ENCODE data around the gene SCCPDH.

SCCPDH gene

GRCh38 chr1:246786606-246787238 lies 62.5 kb downstream of the SCCPDH start:
- no peak for DNase-seq

- no peak for DNase-seq
Observed at GRCh38 chr1:246787781-246788513, 63.7 kb downstream of the SCCPDH start.

DNA sequence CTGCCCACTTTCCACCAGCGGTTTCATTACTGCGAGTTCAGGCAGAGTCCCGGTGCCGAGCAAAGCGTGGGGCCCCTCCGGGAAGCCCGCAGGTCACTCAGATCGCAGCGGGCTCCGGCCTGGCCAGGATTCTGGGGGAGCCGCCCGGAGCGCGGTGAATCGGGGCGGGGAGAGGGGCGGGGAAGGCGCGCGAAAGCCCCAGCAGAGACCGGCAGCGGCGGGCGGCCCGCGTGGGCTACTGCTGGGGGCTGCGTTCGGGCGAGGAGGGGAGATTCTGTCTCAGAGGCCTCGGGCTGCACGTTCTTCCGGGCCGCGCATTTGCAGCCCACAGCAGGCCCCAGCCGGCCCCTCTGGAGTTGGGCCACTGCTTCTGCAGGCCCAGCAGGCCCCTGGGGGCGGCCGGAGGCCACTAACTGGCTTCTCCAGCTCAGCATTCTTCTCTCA lies 64.7 kb downstream of the SCCPDH start:
- DNase-seq = no peak

DNA sequence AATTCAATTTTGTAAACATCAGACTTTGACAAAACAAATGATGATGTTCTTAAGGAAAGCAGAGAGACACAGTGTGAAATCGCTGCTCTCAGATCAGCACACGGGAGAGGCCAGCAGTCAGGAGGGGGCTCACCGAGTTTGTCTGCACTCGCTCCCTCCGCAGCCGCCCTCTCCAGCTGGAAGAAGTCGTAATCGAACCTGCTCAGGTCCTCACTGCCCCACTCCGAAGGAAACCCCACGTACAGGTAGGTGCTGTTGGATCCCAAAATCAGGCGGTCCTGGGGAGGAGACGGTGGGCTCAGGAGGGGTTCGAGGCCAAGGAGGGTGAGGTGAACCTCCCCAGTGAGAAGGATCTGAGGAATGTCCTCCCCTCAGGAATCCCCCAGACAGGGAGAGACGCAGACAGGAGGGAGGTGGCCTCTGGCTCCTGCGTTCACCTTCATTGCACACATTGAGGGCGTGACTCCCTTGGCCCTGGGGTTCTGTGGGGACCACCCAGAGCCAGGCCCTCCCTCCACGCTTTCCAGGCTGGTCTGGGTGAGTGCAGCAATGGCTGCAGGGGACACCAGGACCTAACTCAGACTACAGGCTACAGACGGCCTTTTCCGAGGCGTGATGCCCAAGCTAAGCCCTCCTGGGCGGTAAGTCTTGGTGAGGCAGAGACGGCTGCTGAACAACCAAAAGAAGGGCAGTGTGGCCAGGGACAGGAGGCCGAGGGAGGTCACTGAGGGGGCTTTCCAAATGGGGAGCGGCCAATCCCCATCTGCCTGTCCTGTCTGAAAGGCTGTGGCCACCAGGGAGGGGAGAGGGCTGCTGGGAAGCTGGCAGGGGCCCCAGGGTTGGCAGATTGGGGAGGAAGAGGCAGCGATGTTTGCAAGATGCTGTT lies 65.5 kb downstream of the SCCPDH start:
- DNase-seq = no peak

DNA sequence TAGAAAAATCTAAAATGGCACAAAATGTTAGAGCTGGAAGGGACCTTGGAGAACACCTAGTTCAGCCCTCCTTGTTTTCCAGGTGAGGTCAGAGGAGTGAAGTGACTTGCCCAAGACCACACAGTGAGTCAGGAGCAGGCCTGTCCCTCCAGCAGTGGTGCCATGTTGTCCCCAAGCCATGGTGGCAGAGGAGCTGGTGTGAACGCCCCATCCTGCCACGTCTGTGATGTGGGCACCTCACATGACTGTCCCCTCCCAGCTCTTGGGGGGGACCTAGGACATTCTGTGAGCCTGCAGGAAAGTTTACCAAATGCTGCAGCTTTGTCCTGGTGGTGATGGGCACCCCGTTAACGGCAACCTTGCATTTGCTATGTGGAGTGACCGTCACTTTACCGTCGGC lies 66.2 kb downstream of the SCCPDH start:
- no peak for DNase-seq

- no peak for DNase-seq
Observed at GRCh38 chr1:246790833-246791232, 66.6 kb downstream of the SCCPDH start.

DNA sequence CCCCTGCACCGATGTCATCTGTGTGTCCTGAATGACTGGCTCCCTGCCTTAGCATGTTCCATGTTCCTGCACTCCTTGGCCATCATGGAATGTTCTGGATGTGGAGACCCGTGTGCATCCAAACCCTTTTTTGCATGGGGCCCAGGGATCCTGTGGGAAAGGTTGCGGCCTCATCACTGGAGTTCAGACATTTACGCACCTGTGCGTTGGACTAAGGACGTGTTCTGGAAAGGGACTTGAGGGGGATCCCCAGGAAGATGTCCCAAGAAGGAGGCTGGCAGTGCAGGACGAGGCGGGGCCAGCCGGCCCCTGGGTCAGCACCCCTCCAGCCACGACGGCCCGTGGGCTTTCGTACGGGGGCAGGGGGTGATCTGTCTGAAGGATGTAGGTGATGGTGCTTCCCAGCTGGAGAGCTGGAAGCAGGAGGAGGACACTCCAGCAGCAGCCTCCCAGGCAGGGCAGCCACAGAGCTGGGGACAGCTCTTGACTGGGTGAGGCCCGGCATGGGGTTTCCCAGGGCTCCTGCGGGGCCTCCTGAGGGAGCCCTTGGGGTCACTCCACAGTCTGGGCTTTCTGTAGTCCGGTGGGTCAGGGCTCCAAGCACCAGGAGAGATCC lies 67.2 kb downstream of the SCCPDH start:
- no peak for DNase-seq

DNA sequence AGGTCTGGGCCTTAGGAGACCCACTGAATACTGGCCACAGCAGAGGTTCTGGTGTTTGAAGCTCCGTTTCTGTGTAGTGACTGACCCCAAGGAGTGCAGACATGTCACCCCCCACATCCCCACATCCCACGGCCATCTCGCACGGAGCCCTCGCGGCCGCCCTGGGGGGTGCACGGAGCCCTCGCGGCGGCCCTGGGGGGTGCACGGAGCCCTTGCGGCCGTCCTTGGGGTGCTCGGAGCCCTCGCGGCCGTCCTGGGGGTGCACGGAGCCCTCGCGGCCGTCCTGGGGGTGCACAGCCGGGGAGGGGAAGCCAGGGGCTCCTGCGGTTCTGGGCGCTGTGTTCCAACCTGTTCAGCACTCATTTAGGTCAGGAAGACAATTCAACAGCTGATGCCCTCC lies 68.4 kb downstream of the SCCPDH start:
- DNase-seq = no peak

DNA sequence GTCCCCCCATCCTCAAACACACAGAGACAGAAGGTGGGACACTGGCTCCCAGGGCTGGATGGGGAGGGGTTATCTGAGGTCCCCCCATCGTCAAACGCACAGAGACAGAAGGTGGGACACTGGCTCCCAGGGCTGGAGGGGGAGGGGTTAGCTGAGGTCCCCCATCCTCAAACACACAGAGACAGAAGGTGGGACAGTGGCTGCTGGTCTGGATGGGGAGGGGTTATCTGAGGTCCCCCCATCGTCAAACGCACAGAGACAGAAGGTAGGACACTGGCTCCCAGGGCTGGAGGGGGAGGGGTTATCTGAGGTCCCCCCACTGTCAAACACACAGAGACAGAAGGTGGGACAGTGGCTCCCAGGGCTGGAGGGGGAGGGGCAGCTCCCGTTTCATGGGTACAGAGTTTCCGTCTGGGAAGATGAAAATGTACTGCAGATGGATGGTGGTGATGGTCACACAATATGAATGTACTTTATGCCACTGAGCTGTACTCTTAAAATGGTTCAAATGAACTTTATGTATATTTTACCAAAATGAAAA lies 69.2 kb downstream of the SCCPDH start:
- no peak for DNase-seq

GRCh38 chr1:246794048-246794827 lies 70.0 kb downstream of the SCCPDH start:
- DNase-seq = no peak

GRCh38 chr1:246794828-246795671 lies 70.8 kb downstream of the SCCPDH start:
- no peak for DNase-seq

DNA sequence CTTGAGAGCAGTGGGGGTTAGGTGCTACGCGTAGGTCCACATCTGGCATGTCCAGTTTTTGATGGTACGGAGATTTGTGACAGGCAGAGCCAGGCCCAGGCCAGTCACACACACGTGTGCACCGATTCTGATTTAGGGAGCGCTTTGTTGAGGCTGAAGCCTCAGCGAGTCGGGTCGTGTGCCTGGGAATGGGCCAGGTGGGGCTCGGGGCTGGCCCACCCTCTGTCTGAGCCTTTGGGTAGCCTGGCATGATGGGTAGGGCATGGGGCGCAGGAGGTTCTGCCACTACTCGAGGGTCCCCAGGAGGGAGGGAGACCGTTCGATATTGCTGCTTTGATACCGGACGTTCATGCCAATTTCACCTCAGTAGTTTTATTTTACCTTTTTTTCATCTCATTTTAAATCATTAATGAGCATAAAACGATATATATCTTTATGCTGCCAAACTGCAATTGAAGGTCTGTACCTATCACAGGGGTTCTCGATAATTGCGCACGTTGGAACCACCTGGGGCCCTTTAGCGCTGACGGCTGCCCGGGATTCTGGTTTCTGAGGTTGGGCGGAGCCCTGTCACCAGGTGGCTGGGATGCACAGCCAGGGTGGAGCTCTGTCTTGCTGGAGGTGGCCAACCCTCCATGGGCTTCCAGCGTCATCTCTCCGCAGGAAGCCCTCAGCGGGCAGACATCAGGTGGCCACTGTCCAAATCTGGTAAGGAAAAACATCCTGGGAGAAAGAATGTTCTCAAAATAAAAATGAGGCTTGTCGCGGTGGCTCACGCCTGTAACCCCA lies 71.9 kb downstream of the SCCPDH start:
- DNase-seq = no peak

DNA sequence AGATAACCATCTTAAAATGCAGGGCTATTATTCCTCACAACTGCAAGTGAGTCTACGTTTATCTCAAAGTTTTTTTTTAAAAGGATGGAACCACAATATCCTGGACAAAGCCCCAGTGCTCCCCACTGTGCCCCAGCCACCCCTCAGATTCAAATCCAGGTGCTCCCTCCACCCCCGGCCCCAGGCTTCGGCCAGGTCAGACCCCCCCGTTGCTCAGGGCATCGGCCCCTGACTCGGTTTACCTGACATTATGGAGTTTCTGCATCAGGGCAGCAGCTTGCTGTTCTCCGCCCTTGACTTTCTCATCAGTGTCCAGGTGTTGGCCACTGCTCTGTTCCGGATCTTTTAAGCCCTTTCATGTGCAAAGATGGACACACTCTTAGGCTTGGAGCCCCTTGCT lies 72.9 kb downstream of the SCCPDH start:
- DNase-seq = no peak

GRCh38 chr1:246797597-246797996 lies 73.4 kb downstream of the SCCPDH start:
- no peak for DNase-seq

DNA sequence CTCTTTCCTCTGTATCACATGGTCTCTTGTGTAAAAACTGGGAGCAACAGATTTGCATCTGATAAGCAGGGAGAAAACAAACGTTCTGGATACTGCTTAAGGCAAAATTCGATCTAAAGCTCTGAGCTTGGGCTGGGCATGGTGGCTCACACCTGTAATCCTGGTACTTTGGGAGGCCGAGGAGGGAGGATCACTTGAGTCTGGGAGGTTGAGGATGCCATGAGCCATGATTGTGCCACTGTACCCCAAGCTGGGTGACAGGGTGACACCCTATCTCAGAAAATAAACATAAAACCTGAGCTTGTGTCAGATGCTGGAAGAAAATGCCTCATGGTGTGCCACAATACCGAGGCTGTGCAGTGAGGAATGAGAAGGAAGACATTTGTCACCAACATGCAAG lies 73.9 kb downstream of the SCCPDH start:
- DNase-seq = no peak

DNA sequence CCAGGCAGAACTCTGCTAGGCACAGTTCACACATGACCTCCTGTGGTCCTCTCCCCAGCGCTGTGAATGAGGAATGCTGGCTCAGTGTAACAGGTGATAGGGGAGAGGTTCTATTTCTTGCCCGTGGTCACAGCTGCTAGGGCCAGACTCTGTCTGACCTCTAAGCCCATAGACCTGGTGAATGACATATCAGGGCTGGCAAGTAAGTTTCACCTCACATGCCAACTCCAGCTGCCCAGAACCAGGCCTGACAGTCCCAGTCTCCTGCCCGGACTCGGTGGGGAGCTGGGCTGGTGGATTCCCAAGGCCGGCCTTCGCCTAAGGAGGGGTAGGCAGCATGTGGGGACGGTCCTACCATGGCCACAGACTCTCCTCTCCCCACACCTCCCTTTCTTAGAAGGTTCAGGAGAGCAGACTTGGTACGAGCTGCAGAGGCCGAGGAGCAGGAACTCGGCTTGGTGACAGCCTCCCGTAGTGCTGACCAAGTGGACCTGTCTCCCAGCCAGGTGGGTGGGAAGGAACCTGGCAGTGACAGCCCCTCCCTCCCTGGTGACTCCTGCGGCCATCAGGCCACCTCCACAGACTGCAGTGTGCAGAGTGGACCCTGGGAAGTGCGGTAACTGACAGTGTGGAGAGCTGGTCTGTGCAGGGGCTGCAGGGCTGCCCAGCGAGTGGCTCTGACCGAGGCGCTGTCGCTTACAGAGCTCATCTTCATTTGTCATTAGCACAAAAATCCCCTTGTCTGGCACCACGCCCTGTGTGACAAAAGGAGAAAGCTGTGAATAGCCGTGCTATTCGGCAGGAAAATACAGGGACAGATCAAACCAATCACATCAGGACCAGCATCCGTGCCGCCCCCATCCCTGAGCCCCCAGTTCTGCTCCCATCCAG lies 74.6 kb downstream of the SCCPDH start:
- DNase-seq = no peak

GRCh38 chr1:246800356-246800755 lies 76.1 kb downstream of the SCCPDH start:
- DNase-seq = no peak

- no peak for DNase-seq
Observed at GRCh38 chr1:246800756-246801155, 76.5 kb downstream of the SCCPDH start.
